OCI-LY3 (cell line): ENCODE data around the gene ABCF1.

Experiments
- CTCF ChIP-seq: fragments of 200-600, 300-600 bp; sonication (generic); IDR thresholded peaks from 2 replicates; pipeline ENCODE4 v1.5.1; 2014; ENCODE audit warnings: antibody characterized with exemption, low read length, low read depth
- EZH2phosphoT487 ChIP-seq: fragments of 200-600 bp; shearing (Covaris generic); IDR thresholded peaks from 2 replicates; pipeline ENCODE4 v1.6.1; 2018; ENCODE audit warnings: antibody characterized with exemption, mixed run types, low read depth

- TF ChIP-seq CTCF (no peak), EZH2phosphoT487 (no peak)
These were observed 45.7 kb downstream of the ABCF1 start, which contains the start of gene PPP1R10 for GRCh38 chr6:30616811-30617564.
